ENCODE results near the gene DCDC2C. TPM values are rescaled to one million over a fixed set of nuclear protein-coding genes. Genes with fewer than 3 reads are reported as not detected.

DCDC2C gene
- polyA plus RNA-seq, 1 of the 3 experiments (the other 2 are of a cell fraction): not detected

DNA sequence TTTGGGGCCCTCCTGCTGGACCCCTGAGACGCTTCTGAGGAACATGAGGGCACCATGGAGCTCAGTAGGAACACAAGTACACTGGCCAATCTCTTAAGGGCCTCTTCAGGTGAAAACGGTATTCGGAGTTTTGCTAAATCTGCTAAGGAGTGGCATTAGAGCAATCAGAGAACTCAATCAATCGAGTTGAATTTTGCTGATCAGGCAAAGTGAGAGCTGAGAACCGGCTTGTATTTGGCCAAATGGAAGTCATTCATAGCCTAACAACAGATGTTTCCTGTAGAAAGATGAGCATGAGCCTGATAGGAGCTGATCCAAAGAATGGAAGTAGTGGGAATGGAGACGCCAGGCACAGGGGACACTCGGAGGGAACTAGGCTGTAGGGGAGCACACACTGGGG, 133.7 kb downstream of the DCDC2C start:
- H3K9ac ChIP-seq: no peak overlapping the region
- 0 out of 2 replicates have a peak, but pooled peaks cover 3% of the 10 kb centered on the region for H3K9me3 ChIP-seq
- POLR2A ChIA-PET: no interaction called here
- H3K79me2 ChIP-seq (ENCODE audit: insufficient read depth): no peaks in the 10 kb centered on the region
- no peaks in the 10 kb centered on the region for H3K4me1 ChIP-seq (ENCODE audit: control insufficient read depth in 1 of 2, insufficient read depth in 2 of 2, low read depth in 1 of 2, low read length in 1 of 2)
- H3K9me2 ChIP-seq: no peaks in the 10 kb centered on the region
- no peak overlapping the region for H3K4me2 ChIP-seq
- no peak for DNase-seq
- no peak overlapping the region for H2AFZ ChIP-seq (ENCODE audit: low read depth)
- no peaks in the 10 kb centered on the region for H3F3A ChIP-seq (replicated peaks; ENCODE audit: insufficient read depth)
- H3K4me3 ChIP-seq (ENCODE audit: low read depth in 2 of 2, low read length in 1 of 2): no peak overlapping the region
- no peak overlapping the region for H3K27ac ChIP-seq (ENCODE audit: low read depth in 2 of 2, low read length in 1 of 2)
- H3K36me3 ChIP-seq (replicated peaks in 1 of 2; ENCODE audit: control insufficient read depth in 1 of 2, insufficient read depth in 2 of 2, low read length in 1 of 2): no peaks in the 10 kb centered on the region
- CTCF ChIA-PET: interaction anchor here (1.1 kb wide), 1 partner anchor 32 kb away, joined by 3 read pairs; no protein-coding TSS in a partner anchor
- 26% methylated on average over 7 of the region's 7 CpGs for WGBS (ENCODE audit: low lambda C conversion rate)
- no peak for TF ChIP-seq EP300 (IDR thresholded peaks at IDR 0.05; ENCODE audit: borderline replicate concordance in 1 of 2, low read depth in 1 of 2, low read length in 1 of 2)
- TF ChIP-seq JUND (IDR thresholded peaks at IDR 0.05): no peak
- TF ChIP-seq, protein P1, sequence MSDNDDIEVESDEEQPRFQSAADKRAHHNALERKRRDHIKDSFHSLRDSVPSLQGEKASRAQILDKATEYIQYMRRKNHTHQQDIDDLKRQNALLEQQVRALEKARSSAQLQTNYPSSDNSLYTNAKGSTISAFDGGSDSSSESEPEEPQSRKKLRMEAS (IDR thresholded peaks at IDR 0.05; ENCODE audit: low read depth): no peak
- TF ChIP-seq, protein P2, sequence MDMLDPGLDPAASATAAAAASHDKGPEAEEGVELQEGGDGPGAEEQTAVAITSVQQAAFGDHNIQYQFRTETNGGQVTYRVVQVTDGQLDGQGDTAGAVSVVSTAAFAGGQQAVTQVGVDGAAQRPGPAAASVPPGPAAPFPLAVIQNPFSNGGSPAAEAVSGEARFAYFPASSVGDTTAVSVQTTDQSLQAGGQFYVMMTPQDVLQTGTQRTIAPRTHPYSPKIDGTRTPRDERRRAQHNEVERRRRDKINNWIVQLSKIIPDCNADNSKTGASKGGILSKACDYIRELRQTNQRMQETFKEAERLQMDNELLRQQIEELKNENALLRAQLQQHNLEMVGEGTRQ (IDR thresholded peaks at IDR 0.05; ENCODE audit: borderline replicate concordance, low read depth, low read length): no peak
- TF ChIP-seq RCOR1 (IDR thresholded peaks at IDR 0.05; ENCODE audit: low read length): no peak
- no peak for TF ChIP-seq RXRA (IDR thresholded peaks at IDR 0.05; ENCODE audit: borderline replicate concordance, low read depth)
- TF ChIP-seq CHD2 (IDR thresholded peaks at IDR 0.05; ENCODE audit: low read length, partially characterized antibody): no peak
- TF ChIP-seq MEF2A (IDR thresholded peaks at IDR 0.05; ENCODE audit: borderline replicate concordance, low read depth): no peak
- no peak for TF ChIP-seq SIN3A (IDR thresholded peaks at IDR 0.05; ENCODE audit: borderline replicate concordance, low read depth, low read length)
- no peak for TF ChIP-seq FOXM1 (IDR thresholded peaks at IDR 0.05; ENCODE audit: low read depth)
- TF ChIP-seq EZH2phosphoT487 (IDR thresholded peaks at IDR 0.05; ENCODE audit: borderline replicate concordance, low read depth): no peak
- no peak for TF ChIP-seq RFX5 (IDR thresholded peaks at IDR 0.05; ENCODE audit: low read length)
- H4K20me1 ChIP-seq (ENCODE audit: insufficient read depth): no peaks in the 10 kb centered on the region
- no peaks in the 10 kb centered on the region for H3K27me3 ChIP-seq (ENCODE audit: insufficient read depth)

DNA sequence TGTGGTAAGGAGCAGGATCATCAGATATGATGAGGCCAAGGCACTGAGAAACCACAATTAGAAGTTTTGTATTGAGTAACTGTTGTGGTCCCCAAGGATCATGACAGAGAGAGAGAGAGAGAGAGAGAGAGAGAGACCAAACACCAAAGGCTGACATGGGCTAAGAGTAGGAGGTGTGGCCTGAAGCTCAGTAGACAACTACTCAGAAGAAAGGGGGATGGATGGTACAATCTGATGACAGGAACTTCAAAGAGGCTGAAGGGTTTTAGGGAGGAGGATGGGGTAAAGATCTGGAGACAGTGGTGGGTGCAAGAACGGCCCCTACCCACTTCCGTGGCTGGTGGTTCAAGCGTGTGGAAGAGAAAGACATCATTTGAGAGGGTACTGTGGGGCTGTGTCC, 135.0 kb downstream of the DCDC2C start:
- ChIA-PET POLR2A (no interaction called here), CTCF (no interaction called here)
- Histone ChIP-seq H3K9ac (no peak overlapping the region), H3K79me2 (ENCODE audit: insufficient read depth) (no peaks in the 10 kb centered on the region), H3K36me3 (replicated peaks in 1 of 2; ENCODE audit: control insufficient read depth in 1 of 2, insufficient read depth in 2 of 2, low read length in 1 of 2) (no peaks in the 10 kb centered on the region), H3F3A (replicated peaks; ENCODE audit: insufficient read depth) (no peaks in the 10 kb centered on the region), H3K4me1 (ENCODE audit: control insufficient read depth in 1 of 2, insufficient read depth in 2 of 2, low read depth in 1 of 2, low read length in 1 of 2) (no peaks in the 10 kb centered on the region), H3K27ac (ENCODE audit: low read depth in 2 of 2, low read length in 1 of 2) (no peak overlapping the region), H2AFZ (ENCODE audit: low read depth) (no peak overlapping the region), H4K20me1 (ENCODE audit: insufficient read depth) (no peaks in the 10 kb centered on the region), H3K27me3 (ENCODE audit: insufficient read depth) (no peaks in the 10 kb centered on the region), H3K4me3 (ENCODE audit: low read depth in 2 of 2, low read length in 1 of 2) (no peak overlapping the region), H3K9me3 (0 out of 2 replicates have a peak, but pooled peaks cover 3% of the 10 kb centered on the region), H3K9me2 (no peaks in the 10 kb centered on the region), H3K4me2 (no peak overlapping the region)
- 39% methylated on average over 3 of the region's 3 CpGs for whole genome bisulfite sequencing (ENCODE audit: low lambda C conversion rate)
- DNase-seq: no peak
- TF ChIP-seq NRF1 (IDR thresholded peaks at IDR 0.05; ENCODE audit: low read depth, low read length) (no peak), FOXM1 (IDR thresholded peaks at IDR 0.05; ENCODE audit: low read depth) (no peak), YY1 (IDR thresholded peaks at IDR 0.05; ENCODE audit: low read depth) (no peak), FOXJ3 (CRISPR knock-in tag; IDR thresholded peaks at IDR 0.05) (no peak), SIN3A (IDR thresholded peaks at IDR 0.05; ENCODE audit: borderline replicate concordance, low read depth, low read length) (no peak), FOSL2 (IDR thresholded peaks at IDR 0.05; ENCODE audit: borderline replicate concordance, low read depth) (no peak), GATA2 (CRISPR knock-in tag; IDR thresholded peaks at IDR 0.05) (no peak), POLR2AphosphoS5 (IDR thresholded peaks at IDR 0.05; ENCODE audit: low read depth, low read length) (no peak), RXRA (IDR thresholded peaks at IDR 0.05; ENCODE audit: borderline replicate concordance, low read depth) (no peak), NFIC (IDR thresholded peaks at IDR 0.05; ENCODE audit: borderline replicate concordance) (no peak), EP300 (IDR thresholded peaks at IDR 0.05; ENCODE audit: borderline replicate concordance in 1 of 2, low read depth in 1 of 2, low read length in 1 of 2) (no peak), MEF2A (IDR thresholded peaks at IDR 0.05; ENCODE audit: borderline replicate concordance, low read depth) (no peak)
- TF ChIP-seq, protein P3, sequence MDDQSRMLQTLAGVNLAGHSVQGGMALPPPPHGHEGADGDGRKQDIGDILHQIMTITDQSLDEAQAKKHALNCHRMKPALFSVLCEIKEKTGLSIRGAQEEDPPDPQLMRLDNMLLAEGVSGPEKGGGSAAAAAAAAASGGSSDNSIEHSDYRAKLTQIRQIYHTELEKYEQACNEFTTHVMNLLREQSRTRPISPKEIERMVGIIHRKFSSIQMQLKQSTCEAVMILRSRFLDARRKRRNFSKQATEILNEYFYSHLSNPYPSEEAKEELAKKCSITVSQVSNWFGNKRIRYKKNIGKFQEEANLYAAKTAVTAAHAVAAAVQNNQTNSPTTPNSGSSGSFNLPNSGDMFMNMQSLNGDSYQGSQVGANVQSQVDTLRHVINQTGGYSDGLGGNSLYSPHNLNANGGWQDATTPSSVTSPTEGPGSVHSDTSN (IDR thresholded peaks at IDR 0.05): no peak
- TF ChIP-seq, protein P4, sequence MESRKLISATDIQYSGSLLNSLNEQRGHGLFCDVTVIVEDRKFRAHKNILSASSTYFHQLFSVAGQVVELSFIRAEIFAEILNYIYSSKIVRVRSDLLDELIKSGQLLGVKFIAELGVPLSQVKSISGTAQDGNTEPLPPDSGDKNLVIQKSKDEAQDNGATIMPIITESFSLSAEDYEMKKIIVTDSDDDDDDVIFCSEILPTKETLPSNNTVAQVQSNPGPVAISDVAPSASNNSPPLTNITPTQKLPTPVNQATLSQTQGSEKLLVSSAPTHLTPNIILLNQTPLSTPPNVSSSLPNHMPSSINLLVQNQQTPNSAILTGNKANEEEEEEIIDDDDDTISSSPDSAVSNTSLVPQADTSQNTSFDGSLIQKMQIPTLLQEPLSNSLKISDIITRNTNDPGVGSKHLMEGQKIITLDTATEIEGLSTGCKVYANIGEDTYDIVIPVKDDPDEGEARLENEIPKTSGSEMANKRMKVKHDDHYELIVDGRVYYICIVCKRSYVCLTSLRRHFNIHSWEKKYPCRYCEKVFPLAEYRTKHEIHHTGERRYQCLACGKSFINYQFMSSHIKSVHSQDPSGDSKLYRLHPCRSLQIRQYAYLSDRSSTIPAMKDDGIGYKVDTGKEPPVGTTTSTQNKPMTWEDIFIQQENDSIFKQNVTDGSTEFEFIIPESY (IDR thresholded peaks at IDR 0.05; ENCODE audit: borderline replicate concordance, low read depth): no peak
- TF ChIP-seq, protein P1 (IDR thresholded peaks at IDR 0.05; ENCODE audit: low read depth): no peak
- TF ChIP-seq, protein P5, sequence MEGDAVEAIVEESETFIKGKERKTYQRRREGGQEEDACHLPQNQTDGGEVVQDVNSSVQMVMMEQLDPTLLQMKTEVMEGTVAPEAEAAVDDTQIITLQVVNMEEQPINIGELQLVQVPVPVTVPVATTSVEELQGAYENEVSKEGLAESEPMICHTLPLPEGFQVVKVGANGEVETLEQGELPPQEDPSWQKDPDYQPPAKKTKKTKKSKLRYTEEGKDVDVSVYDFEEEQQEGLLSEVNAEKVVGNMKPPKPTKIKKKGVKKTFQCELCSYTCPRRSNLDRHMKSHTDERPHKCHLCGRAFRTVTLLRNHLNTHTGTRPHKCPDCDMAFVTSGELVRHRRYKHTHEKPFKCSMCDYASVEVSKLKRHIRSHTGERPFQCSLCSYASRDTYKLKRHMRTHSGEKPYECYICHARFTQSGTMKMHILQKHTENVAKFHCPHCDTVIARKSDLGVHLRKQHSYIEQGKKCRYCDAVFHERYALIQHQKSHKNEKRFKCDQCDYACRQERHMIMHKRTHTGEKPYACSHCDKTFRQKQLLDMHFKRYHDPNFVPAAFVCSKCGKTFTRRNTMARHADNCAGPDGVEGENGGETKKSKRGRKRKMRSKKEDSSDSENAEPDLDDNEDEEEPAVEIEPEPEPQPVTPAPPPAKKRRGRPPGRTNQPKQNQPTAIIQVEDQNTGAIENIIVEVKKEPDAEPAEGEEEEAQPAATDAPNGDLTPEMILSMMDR (IDR thresholded peaks at IDR 0.05): no peak
